Measurements from ENCODE around the gene LIPH.
"Not testable (repeated sequence)": the region's sequence is repeated elsewhere in the genome, so short reads cannot be mapped to it uniquely, and the experiment has no call there.

LIPH gene

DNA sequence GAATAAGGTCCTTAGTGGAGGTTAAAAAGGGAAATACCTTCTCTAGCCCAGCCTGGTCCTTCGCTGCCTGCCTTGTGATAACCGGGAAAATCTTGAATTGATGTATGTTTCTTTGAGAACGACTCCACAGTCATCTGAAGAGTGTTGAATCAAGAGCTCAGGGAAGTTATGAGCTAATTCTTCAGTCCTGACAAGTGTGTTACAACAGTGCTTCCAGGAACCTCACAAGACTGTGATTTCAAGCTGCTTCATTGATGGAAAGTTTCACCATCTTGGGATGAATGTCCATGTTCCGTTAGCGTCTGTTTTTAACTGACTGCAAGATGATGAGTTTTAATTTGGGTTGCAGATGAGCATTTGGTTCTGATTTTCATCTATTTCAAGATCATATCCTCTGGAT, 66.0 kb downstream of the LIPH start:
- no peak for DNase-seq (ENCODE audit: low read depth)

DNA sequence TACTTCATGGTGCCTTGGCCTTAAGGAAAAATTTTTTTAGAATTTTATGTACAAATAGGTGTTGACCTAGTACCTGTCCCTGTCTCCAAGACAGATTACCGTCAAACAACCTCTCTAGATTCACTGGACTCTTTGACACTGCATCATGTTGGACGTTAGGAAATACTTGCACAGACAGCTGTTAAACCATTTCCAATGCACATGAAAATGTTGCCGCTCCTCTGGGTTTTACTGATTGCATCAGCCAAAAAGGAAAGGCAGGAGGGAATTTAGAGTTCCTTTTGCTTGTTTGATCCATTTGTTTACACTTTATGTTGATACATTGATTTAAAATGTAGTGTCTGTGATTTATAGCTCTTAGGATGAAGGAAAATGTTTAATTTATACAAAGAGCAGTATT, 68.1 kb downstream of the LIPH start:
- DNase-seq (ENCODE audit: low read depth): no peak

DNA sequence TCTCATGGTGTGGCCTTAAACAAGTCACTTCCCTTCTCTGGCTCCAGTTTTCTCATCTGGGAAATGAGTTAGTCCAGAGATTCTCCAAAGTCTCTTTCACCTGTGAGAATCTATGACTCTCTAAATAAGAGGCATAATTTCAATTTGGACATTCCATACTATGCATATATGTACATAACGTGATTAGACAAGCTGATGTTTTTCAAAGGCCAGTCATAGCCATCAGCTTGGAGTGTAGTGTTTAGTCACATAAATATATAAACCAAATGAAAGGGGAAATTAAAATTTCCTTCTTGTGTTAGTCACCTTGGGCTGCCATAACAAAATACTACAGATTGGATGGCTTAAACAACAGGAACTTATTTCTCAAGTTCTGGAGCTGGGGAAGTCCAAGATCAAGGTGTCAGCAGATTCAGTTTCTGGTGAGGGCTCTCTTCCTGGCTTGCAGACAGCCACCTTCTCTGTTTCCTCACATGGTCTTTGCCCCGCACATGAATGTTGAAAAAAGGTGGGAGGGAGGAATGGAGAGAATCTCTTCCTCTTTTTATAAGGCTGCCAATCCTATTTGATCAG, 72.9 kb downstream of the LIPH start:
- no peak for DNase-seq (ENCODE audit: low read depth)

DNA sequence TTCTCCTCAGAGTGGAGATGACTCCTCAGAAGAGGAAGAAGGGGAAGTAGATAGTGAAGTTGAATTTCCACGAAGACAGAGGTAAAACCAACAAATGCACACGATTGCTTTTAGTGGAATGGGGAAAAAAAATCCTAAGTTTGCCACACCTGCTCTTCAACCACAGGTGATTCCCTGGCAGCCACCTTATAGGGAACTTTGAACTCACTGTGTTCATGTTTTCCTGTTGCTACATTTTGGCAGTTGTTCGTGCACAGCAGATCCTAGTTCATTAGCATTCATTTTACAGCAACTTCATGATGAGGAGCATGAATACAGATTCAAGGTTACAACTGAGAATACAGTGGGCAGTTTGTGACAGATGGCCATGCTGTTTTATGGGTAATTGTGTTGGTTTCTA, 75.1 kb downstream of the LIPH start:
- no peak for DNase-seq (ENCODE audit: low read depth)

DNA sequence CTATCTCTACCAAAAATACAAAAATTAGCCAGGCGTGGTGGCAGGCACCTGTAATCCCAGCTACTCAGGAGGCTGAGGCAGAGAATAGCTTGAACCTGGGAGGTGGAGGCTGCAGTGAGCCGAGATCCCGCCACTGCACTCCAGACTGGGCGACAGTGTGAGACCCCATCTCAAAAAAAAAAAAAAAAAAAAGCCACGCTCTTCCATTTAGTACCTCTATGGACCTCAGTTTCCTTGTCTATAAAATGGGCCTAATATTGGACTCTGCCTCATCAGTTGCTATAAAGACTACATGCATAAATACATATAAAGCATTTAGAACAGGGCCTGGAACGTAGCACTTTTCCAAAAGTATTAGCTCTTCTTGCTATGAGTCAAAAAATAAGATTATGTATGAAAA, 77.5 kb downstream of the LIPH start:
- DNase-seq (ENCODE audit: low read depth): not testable (repeated sequence)

DNA sequence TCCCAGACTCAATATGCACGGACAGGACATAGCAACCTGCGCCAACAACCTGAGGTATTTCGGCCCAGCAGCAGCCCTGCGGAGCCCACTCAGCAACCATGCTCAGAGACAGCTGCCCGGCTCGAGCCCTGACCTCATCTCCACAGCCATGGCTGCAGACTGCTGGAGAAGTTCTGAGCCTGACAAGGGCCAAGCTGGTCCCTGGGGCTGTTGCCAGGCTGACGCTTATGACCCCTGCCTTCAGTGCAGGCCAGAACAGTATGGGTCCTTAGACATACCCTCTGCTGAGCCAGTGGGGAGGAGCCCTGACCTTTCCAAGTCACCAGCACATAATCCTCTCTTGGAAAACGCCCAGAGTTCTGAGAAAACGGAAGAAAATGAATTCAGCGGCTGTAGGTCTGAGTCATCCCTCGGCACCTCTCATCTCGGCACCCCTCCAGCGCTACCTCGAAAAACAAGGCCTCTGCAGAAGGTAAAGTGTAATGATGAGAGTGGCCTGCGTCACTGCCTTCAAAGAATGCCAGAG, 79.0 kb downstream of the LIPH start:
- no peak for DNase-seq (ENCODE audit: low read depth)

DNA sequence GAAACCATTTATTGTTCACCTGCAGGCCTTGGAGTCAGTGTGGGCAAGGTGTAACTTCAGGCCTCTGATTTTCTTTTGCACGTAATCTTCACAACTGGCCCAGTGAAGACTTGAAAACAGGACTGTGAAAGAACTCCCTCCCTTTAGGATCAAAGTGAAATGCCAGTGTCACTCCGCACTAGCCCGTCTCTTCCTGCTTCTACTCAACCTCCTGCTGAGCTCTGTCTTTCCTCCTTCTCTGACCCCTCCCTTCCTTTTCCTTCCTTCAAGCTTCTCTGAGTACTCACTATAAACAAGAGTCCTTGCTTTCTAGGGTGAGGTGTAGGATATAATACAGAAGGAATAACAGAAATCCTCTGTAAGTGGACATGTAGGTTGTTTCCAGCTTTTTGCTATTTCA, 82.1 kb downstream of the LIPH start:
- no peak for DNase-seq (ENCODE audit: low read depth)

DNA sequence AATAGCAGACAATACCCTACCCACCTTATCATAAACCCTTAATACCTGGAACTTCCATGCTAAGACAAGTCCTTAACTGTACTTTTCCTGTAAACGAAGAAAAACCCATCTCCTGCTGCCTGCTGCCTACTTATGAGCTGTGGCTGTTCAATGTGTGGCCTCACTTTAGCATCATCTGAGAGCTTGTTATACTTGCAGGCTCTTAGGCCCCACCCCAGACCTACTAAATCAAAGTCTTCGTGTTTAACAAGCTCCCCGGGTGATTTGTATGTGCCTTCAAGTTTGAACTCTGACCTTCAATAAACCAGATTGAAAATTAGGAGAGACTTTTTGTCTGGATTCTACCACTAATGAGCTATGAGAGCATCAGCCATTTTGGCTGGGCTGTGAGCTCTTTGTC, 82.8 kb downstream of the LIPH start:
- DNase-seq (ENCODE audit: low read depth): no peak

DNA sequence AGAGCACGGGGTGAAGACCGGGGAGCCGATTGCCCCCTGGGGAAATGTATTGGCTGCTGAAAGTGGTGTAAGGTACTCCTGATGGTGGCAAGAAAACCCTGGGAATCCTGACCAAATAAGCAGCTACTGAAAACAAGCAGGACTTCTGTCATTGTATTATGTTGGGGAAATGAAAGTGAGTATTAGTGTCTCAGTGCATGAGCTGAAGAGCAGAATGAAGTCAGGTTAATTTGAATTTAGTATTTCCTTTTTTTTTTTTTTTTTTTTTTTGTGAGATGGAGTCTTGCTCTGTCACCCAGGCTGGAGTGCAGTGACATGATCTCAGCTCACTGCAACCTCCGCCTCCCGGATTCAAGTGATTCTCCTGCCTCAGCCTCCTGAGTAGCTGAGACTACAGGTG, 86.3 kb downstream of the LIPH start:
- not testable (repeated sequence) for DNase-seq (ENCODE audit: low read depth)

DNA sequence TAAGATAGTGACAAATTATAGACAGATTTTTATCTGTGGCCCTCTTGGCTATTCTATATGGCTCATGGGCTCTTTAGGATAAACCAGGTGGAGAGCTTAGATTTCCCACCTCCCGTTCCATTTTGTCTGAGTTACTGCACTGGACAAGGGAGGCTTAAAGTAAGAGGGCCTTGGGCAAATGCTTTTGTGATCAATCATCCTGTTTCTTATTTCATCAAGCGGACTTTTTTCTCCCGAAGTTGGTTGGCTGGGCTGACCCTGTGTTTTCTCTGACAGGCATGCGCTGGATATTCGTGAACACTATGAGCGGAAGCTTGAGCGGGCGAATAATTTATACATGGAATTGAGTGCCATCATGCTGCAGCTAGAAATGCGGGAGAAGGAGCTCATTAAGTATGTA, 86.9 kb downstream of the LIPH start:
- DNase-seq (ENCODE audit: low read depth): no peak

DNA sequence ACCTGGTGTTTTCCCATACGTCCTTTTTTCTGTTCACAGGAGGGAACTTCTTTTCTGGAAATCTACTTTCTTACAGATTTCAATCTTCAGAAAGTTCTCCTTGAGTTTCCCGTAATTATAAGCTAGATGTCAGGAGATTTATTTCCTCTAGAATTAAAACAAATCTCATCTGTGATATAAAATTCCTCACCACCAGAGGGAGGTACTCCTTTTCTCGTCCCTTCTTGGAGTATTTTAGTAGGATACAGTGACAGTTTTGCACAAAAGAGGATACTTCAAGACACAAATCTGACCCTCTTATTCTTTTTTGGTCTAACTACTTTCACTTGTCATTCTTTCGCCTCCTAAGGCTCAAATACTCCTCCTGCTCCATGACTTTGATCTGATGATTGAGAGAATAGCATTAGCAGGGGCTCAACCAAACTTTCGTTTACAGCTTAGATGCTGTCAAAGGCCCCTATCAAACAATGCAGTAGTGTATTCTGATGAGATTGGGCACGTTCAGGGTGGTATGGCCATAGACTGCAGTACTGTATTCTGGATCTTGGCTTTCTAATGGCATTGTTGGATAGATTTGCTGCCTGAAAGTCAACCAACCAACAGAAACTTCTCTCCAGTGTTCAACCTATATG, 91.6 kb downstream of the LIPH start:
- no peak for DNase-seq (ENCODE audit: low read depth)

DNA sequence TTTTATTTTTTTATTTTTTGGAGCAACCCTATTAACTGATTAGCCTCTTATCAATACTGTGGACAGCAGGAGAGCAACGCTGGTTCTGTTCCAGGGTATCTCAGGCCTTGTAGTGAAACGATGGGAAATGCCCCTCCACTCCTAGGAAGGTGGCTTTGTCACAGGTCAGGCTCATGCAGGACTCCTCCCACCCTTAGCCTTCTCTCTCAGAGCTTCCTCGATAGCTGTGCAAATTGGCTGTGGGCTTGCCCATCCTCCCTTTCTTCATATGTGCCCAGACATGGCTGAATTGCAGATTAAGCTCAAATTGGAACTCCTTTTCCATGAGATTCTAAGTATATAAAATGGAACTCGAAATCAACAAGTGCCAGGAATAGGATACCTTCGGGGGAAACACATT, 92.1 kb downstream of the LIPH start:
- no peak for DNase-seq (ENCODE audit: low read depth)

DNA sequence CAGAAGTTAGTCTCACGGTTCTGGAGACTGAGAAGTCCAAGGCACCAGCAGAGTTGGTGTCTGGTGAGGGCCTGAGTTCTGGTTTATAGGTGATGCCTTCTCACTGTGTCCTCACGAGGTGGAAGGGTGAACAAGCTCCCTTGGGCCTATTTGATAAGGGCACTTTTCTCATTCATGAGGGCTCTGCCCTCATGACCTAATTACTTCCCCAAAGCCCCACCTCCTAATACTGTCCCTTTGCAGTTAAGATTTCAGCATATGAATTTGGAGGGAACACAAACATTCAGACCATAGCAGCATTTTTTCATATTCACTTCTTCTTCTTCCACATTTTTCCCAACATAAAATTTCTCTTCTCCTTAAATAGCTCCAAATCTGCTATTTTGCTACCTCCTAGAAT, 95.0 kb downstream of the LIPH start:
- DNase-seq (ENCODE audit: low read depth): no peak
